Right atrium auricular region (tissue), 2 donors: Measurements from ENCODE around the gene RGMB. TPM values are rescaled to one million over a fixed set of nuclear protein-coding genes. Genes with fewer than 3 reads are reported as not detected.
A peak's percentile ranks its signal among the peaks of the same experiment; 100 is the strongest.

ENCODE experiments used
- DNase-seq: peaks from one replicate; pipeline ENCODE4 v3.0.0-alpha.2; 2019; ENCODE audit warnings: low spot score
- H3K27ac ChIP-seq, 2 donors: fragments of 200-600 bp; sonication (generic); 1 replicate in 1 of 2; 2 replicates in 1 of 2; pipeline ENCODE4 v1.5.1; 2016 to 2019
- H3K27me3 ChIP-seq, 2 donors: fragments of 200-600 bp; sonication (generic); one replicate each; pipeline versions ENCODE4 v1.5.1 to v1.6.0; 2017 to 2019
- H3K36me3 ChIP-seq: fragments of 200-600 bp; sonication (generic); one replicate; pipeline ENCODE4 v1.5.1; 2016
- H3K4me1 ChIP-seq, 2 donors: fragments of 200-600 bp; sonication (generic); one replicate each; pipeline versions ENCODE4 v1.5.1 to v1.6.0; 2017 to 2019
- H3K4me3 ChIP-seq, 2 donors: fragments of 200-600 bp; sonication (generic); 1 replicate in 1 of 2; 2 replicates in 1 of 2; pipeline ENCODE4 v1.5.1; 2017 to 2019; ENCODE audit warnings: mild to moderate bottlenecking in 1 of 2, moderate library complexity in 1 of 2
- H3K9me3 ChIP-seq, 2 donors: fragments of 200-600 bp; sonication (generic); one replicate each; pipeline ENCODE4 v1.5.1; 2019
- total RNA-seq, 2 donors: library from RNA; depleted of rRNA; stranded (reverse); fragments of >200 nt; gene quantifications; one replicate each; pipeline ENCODE4 v1.1.0, GENCODE V29; 2016
- TF ChIP-seq, protein P1 (sequence below), 2 donors: fragments of 200-600 bp; sonication (generic); IDR thresholded peaks; one replicate each; pipeline ENCODE4 v1.5.1; 2019; ENCODE audit warnings: antibody characterized with exemption in 2 of 2

Gene RGMB
- total RNA-seq, 2 donors from 2014 or later: 18.2 to 25.4 TPM

DNA sequence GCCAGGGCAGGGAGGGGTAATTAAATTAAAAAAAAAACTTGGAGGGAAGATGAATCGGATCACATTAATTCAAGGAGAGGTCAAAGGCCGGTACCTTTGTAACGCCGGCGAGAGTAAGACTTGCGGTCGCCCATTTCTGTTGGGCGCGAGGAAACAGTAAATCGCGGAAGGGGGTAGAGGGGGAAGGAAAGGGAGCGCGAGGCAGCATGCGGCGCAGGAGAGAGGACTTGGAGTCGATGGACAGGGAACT, 324 bp upstream of the RGMB start:
- no peak for DNase-seq
- TF ChIP-seq, protein P1, sequence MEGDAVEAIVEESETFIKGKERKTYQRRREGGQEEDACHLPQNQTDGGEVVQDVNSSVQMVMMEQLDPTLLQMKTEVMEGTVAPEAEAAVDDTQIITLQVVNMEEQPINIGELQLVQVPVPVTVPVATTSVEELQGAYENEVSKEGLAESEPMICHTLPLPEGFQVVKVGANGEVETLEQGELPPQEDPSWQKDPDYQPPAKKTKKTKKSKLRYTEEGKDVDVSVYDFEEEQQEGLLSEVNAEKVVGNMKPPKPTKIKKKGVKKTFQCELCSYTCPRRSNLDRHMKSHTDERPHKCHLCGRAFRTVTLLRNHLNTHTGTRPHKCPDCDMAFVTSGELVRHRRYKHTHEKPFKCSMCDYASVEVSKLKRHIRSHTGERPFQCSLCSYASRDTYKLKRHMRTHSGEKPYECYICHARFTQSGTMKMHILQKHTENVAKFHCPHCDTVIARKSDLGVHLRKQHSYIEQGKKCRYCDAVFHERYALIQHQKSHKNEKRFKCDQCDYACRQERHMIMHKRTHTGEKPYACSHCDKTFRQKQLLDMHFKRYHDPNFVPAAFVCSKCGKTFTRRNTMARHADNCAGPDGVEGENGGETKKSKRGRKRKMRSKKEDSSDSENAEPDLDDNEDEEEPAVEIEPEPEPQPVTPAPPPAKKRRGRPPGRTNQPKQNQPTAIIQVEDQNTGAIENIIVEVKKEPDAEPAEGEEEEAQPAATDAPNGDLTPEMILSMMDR (IDR thresholded peaks at IDR 0.05): no peak
- Histone ChIP-seq H3K36me3 (no peaks in the 10 kb centered on the region), H3K27me3 (no peaks in the 10 kb centered on the region), H3K27ac (peak overlapping the region; percentile 91 to 97), H3K4me1 (peaks cover 0 to 54% of the 10 kb centered on the region in 2 donors), H3K9me3 (no peaks in the 10 kb centered on the region), H3K4me3 (peak overlapping the region; percentile 33 to 94)

GRCh38 chr5:98774192-98775033, 950 bp downstream of the RGMB start:
- peak; percentile 71 for DNase-seq
- Histone ChIP-seq H3K4me1 (peaks cover 0 to 46% of the 10 kb centered on the region in 2 donors), H3K27me3 (no peaks in the 10 kb centered on the region), H3K36me3 (no peaks in the 10 kb centered on the region), H3K9me3 (no peaks in the 10 kb centered on the region), H3K4me3 (peak overlapping the region; percentile 59 to 94), H3K27ac (peak overlapping the region; percentile 91 to 97)
- TF ChIP-seq, protein P1 (IDR thresholded peaks at IDR 0.05): no peak

GRCh38 chr5:98775246-98776065, 2.0 kb downstream of the RGMB start:
- no peaks in the 10 kb centered on the region for H3K27me3 ChIP-seq
- no peak for DNase-seq
- H3K9me3 ChIP-seq: no peaks in the 10 kb centered on the region
- peaks cover 0 to 46% of the 10 kb centered on the region in 2 donors for H3K4me1 ChIP-seq
- H3K4me3 ChIP-seq: peak overlapping the region; percentile 59 to 94
- H3K36me3 ChIP-seq: peaks cover 6% of the 10 kb centered on the region
- peak overlapping the region in 1 of 2 donors; percentile 91 for H3K27ac ChIP-seq
- TF ChIP-seq, protein P1 (IDR thresholded peaks at IDR 0.05): no peak

GRCh38 chr5:98776066-98776705, 2.7 kb downstream of the RGMB start:
- H3K4me3 ChIP-seq: no peak overlapping the region
- no peaks in the 10 kb centered on the region for H3K27me3 ChIP-seq
- H3K36me3 ChIP-seq: peaks cover 6% of the 10 kb centered on the region
- no peaks in the 10 kb centered on the region for H3K9me3 ChIP-seq
- peaks cover 0 to 46% of the 10 kb centered on the region in 2 donors for H3K4me1 ChIP-seq
- TF ChIP-seq, protein P1 (IDR thresholded peaks at IDR 0.05): no peak
- no peak overlapping the region for H3K27ac ChIP-seq
- no peak for DNase-seq

- H3K36me3 ChIP-seq: peaks cover 6% of the 10 kb centered on the region
- no peak overlapping the region for H3K27ac ChIP-seq
- H3K4me1 ChIP-seq: peaks cover 0 to 39% of the 10 kb centered on the region in 2 donors
- H3K9me3 ChIP-seq: no peaks in the 10 kb centered on the region
- TF ChIP-seq, protein P1 (IDR thresholded peaks at IDR 0.05): no peak
- H3K27me3 ChIP-seq: no peaks in the 10 kb centered on the region
- DNase-seq: no peak
- no peak overlapping the region for H3K4me3 ChIP-seq
Observed at GRCh38 chr5:98777295-98777694, 3.8 kb downstream of the RGMB start.
